ENCODE data around the gene R3HDML. TPM values are rescaled to one million over a fixed set of nuclear protein-coding genes. Genes with fewer than 3 reads are reported as not detected.
A peak's percentile ranks its signal among the peaks of the same experiment; 100 is the strongest.

R3HDML gene
- total and polyA plus RNA-seq, 2 of the 13 experiments (the other 11 are each of a cell fraction or from before 2014, with no cell fraction given): not detected

DNA sequence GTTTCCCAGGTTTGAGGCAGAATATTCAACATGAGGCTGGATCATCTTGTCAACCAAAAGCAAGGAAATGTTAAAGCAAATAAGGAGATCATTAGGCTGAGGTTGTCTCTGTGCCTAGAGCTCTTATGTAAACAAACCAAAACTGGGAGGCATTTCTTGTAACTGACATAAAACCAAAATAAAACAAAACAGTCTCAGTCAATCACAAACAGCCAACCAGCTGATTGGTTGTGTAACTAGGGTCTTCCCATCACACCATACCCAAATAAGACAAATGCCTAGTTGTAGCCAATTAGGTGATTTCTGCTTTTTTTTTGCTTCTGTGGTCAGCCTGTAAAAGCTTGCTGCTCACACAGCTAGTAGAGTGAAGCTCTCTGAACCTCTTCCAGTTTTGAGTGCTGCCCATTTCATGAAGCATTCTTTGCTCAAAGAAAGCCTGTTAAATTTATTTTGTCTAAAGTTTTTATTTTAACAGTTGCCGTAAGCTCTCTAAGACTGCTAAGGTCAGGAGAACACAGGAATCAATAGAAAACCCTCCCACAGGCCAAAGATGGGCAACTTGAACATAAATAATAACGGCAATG is 16.9 kb upstream of the R3HDML start (continued):
- TF ChIP-seq, protein P1, sequence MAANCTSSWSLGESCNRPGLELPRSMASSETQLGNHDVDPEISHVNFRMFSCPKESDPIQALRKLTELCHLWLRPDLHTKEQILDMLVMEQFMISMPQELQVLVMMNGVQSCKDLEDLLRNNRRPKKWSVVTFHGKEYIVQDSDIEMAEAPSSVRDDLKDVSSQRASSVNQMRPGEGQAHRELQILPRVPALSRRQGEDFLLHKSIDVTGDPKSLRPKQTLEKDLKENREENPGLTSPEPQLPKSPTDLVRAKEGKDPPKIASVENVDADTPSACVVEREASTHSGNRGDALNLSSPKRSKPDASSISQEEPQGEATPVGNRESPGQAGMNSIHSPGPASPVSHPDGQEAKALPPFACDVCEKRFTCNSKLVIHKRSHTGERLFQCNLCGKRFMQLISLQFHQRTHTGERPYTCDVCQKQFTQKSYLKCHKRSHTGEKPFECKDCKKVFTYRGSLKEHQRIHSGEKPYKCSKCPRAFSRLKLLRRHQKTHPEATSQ (CRISPR knock-in tag; IDR thresholded peaks at IDR 0.05; ENCODE audit: borderline replicate concordance): no peak
- no peak for TF ChIP-seq ZNF264 (CRISPR knock-in tag; IDR thresholded peaks at IDR 0.05)
- TF ChIP-seq JUND (CRISPR knock-in tag; IDR thresholded peaks at IDR 0.05): no peak
- TF ChIP-seq, protein P2, sequence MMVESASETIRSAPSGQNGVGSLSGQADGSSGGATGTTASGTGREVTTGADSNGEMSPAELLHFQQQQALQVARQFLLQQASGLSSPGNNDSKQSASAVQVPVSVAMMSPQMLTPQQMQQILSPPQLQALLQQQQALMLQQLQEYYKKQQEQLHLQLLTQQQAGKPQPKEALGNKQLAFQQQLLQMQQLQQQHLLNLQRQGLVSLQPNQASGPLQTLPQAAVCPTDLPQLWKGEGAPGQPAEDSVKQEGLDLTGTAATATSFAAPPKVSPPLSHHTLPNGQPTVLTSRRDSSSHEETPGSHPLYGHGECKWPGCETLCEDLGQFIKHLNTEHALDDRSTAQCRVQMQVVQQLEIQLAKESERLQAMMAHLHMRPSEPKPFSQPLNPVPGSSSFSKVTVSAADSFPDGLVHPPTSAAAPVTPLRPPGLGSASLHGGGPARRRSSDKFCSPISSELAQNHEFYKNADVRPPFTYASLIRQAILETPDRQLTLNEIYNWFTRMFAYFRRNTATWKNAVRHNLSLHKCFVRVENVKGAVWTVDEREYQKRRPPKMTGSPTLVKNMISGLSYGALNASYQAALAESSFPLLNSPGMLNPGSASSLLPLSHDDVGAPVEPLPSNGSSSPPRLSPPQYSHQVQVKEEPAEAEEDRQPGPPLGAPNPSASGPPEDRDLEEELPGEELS (CRISPR knock-in tag; IDR thresholded peaks at IDR 0.05): no peak
- TF ChIP-seq, protein P3, sequence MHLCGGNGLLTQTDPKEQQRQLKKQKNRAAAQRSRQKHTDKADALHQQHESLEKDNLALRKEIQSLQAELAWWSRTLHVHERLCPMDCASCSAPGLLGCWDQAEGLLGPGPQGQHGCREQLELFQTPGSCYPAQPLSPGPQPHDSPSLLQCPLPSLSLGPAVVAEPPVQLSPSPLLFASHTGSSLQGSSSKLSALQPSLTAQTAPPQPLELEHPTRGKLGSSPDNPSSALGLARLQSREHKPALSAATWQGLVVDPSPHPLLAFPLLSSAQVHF (CRISPR knock-in tag; IDR thresholded peaks at IDR 0.05): no peak
- TF ChIP-seq, protein P4, sequence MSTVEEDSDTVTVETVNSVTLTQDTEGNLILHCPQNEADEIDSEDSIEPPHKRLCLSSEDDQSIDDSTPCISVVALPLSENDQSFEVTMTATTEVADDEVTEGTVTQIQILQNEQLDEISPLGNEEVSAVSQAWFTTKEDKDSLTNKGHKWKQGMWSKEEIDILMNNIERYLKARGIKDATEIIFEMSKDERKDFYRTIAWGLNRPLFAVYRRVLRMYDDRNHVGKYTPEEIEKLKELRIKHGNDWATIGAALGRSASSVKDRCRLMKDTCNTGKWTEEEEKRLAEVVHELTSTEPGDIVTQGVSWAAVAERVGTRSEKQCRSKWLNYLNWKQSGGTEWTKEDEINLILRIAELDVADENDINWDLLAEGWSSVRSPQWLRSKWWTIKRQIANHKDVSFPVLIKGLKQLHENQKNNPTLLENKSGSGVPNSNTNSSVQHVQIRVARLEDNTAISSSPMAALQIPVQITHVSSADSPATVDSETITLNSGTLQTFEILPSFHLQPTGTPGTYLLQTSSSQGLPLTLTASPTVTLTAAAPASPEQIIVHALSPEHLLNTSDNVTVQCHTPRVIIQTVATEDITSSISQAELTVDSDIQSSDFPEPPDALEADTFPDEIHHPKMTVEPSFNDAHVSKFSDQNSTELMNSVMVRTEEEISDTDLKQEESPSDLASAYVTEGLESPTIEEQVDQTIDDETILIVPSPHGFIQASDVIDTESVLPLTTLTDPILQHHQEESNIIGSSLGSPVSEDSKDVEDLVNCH (CRISPR knock-in tag; IDR thresholded peaks at IDR 0.05): no peak
- no peak for TF ChIP-seq ZNF260 (CRISPR knock-in tag; IDR thresholded peaks at IDR 0.05; ENCODE audit: borderline replicate concordance, low read depth)
- no peak for TF ChIP-seq RARG (CRISPR knock-in tag; IDR thresholded peaks at IDR 0.05; ENCODE audit: low read depth)
- TF ChIP-seq, protein P5, sequence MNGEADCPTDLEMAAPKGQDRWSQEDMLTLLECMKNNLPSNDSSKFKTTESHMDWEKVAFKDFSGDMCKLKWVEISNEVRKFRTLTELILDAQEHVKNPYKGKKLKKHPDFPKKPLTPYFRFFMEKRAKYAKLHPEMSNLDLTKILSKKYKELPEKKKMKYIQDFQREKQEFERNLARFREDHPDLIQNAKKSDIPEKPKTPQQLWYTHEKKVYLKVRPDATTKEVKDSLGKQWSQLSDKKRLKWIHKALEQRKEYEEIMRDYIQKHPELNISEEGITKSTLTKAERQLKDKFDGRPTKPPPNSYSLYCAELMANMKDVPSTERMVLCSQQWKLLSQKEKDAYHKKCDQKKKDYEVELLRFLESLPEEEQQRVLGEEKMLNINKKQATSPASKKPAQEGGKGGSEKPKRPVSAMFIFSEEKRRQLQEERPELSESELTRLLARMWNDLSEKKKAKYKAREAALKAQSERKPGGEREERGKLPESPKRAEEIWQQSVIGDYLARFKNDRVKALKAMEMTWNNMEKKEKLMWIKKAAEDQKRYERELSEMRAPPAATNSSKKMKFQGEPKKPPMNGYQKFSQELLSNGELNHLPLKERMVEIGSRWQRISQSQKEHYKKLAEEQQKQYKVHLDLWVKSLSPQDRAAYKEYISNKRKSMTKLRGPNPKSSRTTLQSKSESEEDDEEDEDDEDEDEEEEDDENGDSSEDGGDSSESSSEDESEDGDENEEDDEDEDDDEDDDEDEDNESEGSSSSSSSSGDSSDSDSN (CRISPR knock-in tag; IDR thresholded peaks at IDR 0.05): no peak
- TF ChIP-seq CEBPB (IDR thresholded peaks at IDR 0.05; ENCODE audit: borderline replicate concordance, low read depth, low read length): no peak
- no peak for TF ChIP-seq ZEB1 (IDR thresholded peaks at IDR 0.05; ENCODE audit: insufficient replicate concordance, low read depth)
- TF ChIP-seq ISX (CRISPR knock-in tag; conservative IDR thresholded peaks at IDR 0.05): no peak
- TF ChIP-seq, protein P6, sequence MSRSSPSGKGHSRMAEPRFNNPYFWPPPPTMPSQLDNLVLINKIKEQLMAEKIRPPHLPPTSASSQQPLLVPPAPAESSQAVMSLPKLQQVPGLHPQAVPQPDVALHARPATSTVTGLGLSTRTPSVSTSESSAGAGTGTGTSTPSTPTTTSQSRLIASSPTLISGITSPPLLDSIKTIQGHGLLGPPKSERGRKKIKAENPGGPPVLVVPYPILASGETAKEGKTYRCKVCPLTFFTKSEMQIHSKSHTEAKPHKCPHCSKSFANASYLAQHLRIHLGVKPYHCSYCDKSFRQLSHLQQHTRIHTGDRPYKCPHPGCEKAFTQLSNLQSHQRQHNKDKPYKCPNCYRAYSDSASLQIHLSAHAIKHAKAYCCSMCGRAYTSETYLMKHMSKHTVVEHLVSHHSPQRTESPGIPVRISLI (CRISPR knock-in tag; IDR thresholded peaks at IDR 0.05; ENCODE audit: borderline replicate concordance): 0 out of 2 replicates have a peak, but pooled peaks have one; percentile 18
- TF ChIP-seq ATF7 (IDR thresholded peaks at IDR 0.05): no peak
- no peak for TF ChIP-seq ATF7 (CRISPR knock-in tag; IDR thresholded peaks at IDR 0.05)
- no peak for TF ChIP-seq ZNF530 (CRISPR knock-in tag; IDR thresholded peaks at IDR 0.05; ENCODE audit: low read depth)
- TF ChIP-seq THAP11 (CRISPR knock-in tag; IDR thresholded peaks at IDR 0.05): no peak
- TF ChIP-seq, protein P7, sequence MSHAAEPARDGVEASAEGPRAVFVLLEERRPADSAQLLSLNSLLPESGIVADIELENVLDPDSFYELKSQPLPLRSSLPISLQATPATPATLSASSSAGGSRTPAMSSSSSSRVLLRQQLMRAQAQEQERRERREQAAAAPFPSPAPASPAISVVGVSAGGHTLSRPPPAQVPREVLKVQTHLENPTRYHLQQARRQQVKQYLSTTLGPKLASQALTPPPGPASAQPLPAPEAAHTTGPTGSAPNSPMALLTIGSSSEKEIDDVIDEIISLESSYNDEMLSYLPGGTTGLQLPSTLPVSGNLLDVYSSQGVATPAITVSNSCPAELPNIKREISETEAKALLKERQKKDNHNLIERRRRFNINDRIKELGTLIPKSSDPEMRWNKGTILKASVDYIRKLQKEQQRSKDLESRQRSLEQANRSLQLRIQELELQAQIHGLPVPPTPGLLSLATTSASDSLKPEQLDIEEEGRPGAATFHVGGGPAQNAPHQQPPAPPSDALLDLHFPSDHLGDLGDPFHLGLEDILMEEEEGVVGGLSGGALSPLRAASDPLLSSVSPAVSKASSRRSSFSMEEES (CRISPR knock-in tag; IDR thresholded peaks at IDR 0.05): no peak

Data from HepG2 (cell line).